Measurements from ENCODE around the gene SKI. TPM values are rescaled to one million over a fixed set of nuclear protein-coding genes. Genes with fewer than 3 reads are reported as not detected.

SKI gene
- total and polyA plus RNA-seq, 5 donors from 2014 or later: 0.25 to 218 (median 0.35) TPM

DNA sequence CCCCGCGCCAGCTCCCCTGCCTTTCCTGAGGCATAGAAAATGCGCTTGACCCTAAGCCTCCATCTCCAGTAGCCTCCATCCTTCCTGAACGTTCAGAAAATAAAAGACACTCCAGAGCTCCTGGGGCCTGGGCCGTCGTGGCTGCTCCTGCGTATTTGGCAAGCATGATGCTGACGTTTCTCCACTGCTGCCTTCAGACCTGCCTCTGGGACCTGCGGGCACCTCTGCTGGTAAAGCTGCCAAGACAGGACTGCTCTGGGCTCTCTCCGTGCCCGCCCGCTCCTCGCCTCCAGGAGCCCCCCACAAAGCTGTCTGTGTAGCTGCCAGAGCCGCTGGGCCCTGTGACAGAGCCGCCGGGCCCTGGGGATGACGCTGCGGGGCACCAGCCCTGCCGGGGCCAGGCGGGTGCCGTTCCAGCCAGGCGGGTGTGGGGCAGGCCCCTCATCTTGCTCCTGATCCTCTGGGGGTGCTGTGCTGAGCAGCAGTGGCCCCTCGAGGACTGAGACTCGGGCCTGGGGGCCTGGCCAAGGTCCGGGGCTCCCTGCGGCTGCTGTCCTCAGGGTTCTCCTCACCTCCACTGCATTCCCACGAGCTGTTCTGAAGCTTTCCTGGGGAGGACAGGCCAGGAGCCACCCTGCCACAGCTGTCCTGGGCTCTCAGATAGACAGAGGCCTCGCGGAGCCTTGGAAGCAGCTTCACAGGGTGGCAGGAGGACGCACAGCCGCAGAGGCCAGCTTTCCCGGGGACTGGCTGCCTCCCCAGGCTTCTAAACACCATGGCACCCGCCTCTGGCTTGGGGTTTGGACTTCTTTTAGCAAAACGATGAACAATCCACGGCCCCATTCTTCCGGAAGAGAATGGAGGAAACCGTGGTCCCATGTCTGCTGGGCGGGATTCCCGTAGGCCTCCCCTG is 115.2 kb downstream of the SKI start:
- DNase-seq (no peak), ATAC-seq (ENCODE audit: low read depth in 2 of 2) (no peak)
- no peaks in the 10 kb centered on the region for H3K36me3 Mint-ChIP-seq
- Histone ChIP-seq H3K36me3 (ENCODE audit: control insufficient read depth, insufficient read depth, low read length) (no peaks in the 10 kb centered on the region), H3K4me1 (ENCODE audit: control insufficient read depth, insufficient read depth, low read length, poor library complexity, severe bottlenecking) (no peaks in the 10 kb centered on the region), H3K4me3 (ENCODE audit: low read depth, low read length) (no peak overlapping the region), H3K27me3 (ENCODE audit: control insufficient read depth, insufficient read depth, low read length) (no peaks in the 10 kb centered on the region), H3K9me3 (ENCODE audit: control insufficient read depth in 2 of 2, low read length in 2 of 2) (no peaks in the 10 kb centered on the region), H3K27ac (ENCODE audit: insufficient read depth, low read length, poor library complexity, severe bottlenecking) (no peak overlapping the region)
- H3K27me3 Mint-ChIP-seq: no peaks in the 10 kb centered on the region
- no peak overlapping the region for H3K27ac Mint-ChIP-seq
- H3K4me1 Mint-ChIP-seq: no peaks in the 10 kb centered on the region
- H3K9me3 Mint-ChIP-seq: no peaks in the 10 kb centered on the region
- H3K4me3 Mint-ChIP-seq: no peak overlapping the region

DNA sequence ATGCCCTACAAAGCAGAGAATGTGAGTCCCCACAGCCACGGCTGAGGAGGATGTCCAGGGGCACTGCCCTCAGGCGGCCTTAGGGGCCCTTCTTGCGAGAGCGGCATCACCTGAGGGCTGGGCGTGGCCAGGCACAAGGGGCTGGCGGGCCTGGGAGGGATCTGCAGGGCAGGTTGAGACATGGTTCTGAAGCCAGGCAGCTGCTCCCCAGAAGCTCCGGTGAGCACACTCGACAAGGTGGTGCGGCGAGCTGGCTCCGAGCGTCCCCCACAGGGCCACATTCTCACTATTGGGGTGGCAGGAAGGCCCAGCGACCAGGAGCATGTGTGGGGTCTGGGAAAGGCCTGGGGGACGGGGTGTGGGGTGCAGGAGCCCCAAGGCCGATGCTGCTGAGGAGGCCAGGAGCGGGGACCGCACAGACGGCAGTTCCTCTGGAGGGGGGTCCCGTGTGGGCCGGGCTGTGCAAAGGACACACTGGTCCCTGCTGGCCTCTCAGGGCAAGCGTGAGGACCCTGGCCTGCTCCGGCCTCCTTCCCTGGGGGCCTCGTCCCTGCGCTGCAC is 116.1 kb downstream of the SKI start:
- Histone ChIP-seq H3K9me3 (ENCODE audit: control insufficient read depth in 2 of 2, low read length in 2 of 2) (no peaks in the 10 kb centered on the region), H3K36me3 (ENCODE audit: control insufficient read depth, insufficient read depth, low read length) (no peaks in the 10 kb centered on the region), H3K4me1 (ENCODE audit: control insufficient read depth, insufficient read depth, low read length, poor library complexity, severe bottlenecking) (no peaks in the 10 kb centered on the region), H3K4me3 (ENCODE audit: low read depth, low read length) (no peak overlapping the region), H3K27me3 (ENCODE audit: control insufficient read depth, insufficient read depth, low read length) (no peaks in the 10 kb centered on the region), H3K27ac (ENCODE audit: insufficient read depth, low read length, poor library complexity, severe bottlenecking) (no peak overlapping the region)
- DNase-seq (no peak), ATAC-seq (ENCODE audit: low read depth in 2 of 2) (no peak)
- Mint-ChIP-seq H3K4me1 (no peaks in the 10 kb centered on the region), H3K9me3 (no peaks in the 10 kb centered on the region), H3K4me3 (no peak overlapping the region), H3K27me3 (no peaks in the 10 kb centered on the region), H3K36me3 (no peaks in the 10 kb centered on the region), H3K27ac (no peak overlapping the region)

DNA sequence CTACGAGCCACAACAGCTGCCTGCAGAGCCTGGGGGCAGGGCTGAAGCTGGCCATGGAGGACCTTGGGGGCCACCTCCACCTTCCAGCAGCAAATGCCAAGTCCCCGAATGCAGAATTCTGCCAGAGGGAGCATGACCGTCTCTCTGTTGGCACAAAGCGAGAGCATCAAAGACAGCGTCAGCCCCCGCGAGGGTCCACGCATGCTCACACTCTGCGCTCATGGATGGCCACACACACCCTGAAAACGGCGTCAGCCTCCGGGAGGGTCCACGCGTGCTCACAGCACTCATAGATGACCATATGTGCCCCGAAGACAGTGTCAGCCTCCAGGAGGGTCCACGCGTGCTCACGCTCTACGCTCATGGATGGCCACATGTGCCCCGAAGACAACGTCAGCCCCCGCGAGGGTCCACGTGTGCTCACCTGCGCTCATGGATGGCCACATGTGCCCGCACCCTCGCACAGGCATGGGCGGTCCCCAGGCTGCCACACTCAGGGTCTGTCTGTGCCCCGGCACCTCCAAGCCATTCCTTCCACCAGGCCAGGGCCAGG is 116.7 kb downstream of the SKI start:
- no peaks in the 10 kb centered on the region for H3K36me3 Mint-ChIP-seq
- ATAC-seq (ENCODE audit: low read depth in 2 of 2) (no peak), DNase-seq (no peak)
- H3K27me3 Mint-ChIP-seq: no peaks in the 10 kb centered on the region
- no peak overlapping the region for H3K4me3 Mint-ChIP-seq
- Histone ChIP-seq H3K27me3 (ENCODE audit: control insufficient read depth, insufficient read depth, low read length) (no peaks in the 10 kb centered on the region), H3K4me3 (ENCODE audit: low read depth, low read length) (no peak overlapping the region), H3K9me3 (ENCODE audit: control insufficient read depth in 2 of 2, low read length in 2 of 2) (no peaks in the 10 kb centered on the region), H3K36me3 (ENCODE audit: control insufficient read depth, insufficient read depth, low read length) (no peaks in the 10 kb centered on the region), H3K4me1 (ENCODE audit: control insufficient read depth, insufficient read depth, low read length, poor library complexity, severe bottlenecking) (no peaks in the 10 kb centered on the region), H3K27ac (ENCODE audit: insufficient read depth, low read length, poor library complexity, severe bottlenecking) (no peak overlapping the region)
- no peak overlapping the region for H3K27ac Mint-ChIP-seq
- no peaks in the 10 kb centered on the region for H3K4me1 Mint-ChIP-seq
- H3K9me3 Mint-ChIP-seq: no peaks in the 10 kb centered on the region

DNA sequence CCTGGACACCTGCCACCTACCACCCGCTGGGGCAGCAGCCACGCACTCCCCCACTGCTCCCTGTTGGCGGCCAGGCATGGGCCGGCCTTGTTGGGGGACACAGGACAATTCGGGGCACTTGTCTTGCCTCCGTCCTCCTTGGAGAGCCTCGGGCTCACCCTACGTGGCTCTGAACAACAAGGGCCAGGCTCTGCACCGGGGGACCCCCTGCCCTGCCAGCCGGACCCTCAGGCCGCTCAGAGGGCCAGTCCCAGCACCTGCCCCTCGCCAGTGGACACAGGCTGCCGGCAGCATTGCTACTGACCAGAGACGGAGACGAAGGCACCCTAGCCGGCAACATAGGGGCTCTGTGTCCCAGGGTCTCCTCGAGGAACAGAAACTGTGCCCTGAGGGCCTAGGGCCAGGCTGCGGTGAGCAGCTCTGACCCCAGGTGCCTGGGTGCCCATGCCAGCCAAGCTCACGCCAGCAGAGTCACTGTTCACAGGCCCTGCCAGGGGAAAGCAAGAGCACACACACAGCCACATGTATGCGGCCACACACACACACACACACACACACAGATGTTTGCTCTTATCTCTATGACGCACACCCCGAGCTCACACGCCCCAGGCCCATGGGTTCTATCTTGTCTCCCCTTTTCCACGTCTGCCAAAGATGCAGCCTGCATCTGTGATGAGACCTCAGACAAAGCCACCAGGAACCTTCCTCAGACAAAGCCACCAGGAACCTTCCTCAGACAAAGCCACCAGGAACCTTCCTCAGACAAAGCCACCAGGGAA is 117.4 kb downstream of the SKI start:
- Mint-ChIP-seq H3K27ac (no peak overlapping the region), H3K4me3 (no peak overlapping the region), H3K27me3 (no peaks in the 10 kb centered on the region), H3K36me3 (no peaks in the 10 kb centered on the region), H3K9me3 (no peaks in the 10 kb centered on the region), H3K4me1 (no peaks in the 10 kb centered on the region)
- H3K27ac ChIP-seq (ENCODE audit: insufficient read depth, low read length, poor library complexity, severe bottlenecking): no peak overlapping the region
- DNase-seq: no peak
- H3K36me3 ChIP-seq (ENCODE audit: control insufficient read depth, insufficient read depth, low read length): no peaks in the 10 kb centered on the region
- H3K4me1 ChIP-seq (ENCODE audit: control insufficient read depth, insufficient read depth, low read length, poor library complexity, severe bottlenecking): no peaks in the 10 kb centered on the region
- H3K4me3 ChIP-seq (ENCODE audit: low read depth, low read length): no peak overlapping the region
- H3K27me3 ChIP-seq (ENCODE audit: control insufficient read depth, insufficient read depth, low read length): no peaks in the 10 kb centered on the region
- H3K9me3 ChIP-seq (ENCODE audit: control insufficient read depth in 2 of 2, low read length in 2 of 2): no peaks in the 10 kb centered on the region
- no peak for ATAC-seq (ENCODE audit: low read depth in 2 of 2)

DNA sequence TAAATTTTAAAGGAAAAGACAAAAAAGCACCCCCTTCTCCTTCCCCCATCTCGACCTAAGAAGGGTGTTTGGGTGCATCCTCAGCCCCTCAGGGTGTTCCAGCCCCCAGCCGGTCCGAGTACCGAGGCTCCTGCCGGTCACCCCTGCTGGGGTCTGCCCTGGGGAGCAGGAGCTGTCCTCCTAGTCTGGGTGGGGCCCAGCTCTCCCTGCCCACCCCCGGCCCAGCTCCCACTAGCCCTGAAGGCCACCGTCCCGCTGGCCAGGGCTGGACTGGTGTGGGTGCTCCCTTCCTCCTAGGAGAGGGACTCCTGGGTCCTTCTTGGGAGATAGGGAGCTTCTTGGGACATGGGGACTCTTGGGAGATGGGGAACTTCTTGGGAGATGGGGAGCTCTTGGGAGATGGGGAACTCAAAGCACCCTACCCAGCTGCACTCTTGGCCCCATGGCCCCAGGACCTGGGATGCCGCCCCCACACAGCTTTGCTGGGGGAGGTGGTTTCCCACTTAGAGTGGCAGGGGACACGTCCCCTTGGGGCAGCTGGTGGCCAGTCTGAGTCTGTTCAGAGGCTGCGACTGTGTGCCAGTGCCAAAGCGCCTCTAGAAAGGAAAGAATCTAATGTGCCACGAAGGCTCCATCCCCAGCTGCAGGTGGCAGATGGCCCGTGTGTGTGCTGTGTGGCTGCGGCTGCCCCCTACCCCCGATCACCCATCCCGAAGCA is 118.7 kb downstream of the SKI start:
- H3K9me3 ChIP-seq (ENCODE audit: control insufficient read depth in 2 of 2, low read length in 2 of 2): no peaks in the 10 kb centered on the region
- Mint-ChIP-seq H3K9me3 (no peaks in the 10 kb centered on the region), H3K27me3 (no peaks in the 10 kb centered on the region), H3K27ac (no peak overlapping the region), H3K4me1 (no peaks in the 10 kb centered on the region), H3K4me3 (no peak overlapping the region), H3K36me3 (no peaks in the 10 kb centered on the region)
- ATAC-seq (ENCODE audit: low read depth in 2 of 2) (no peak), DNase-seq (no peak)
- H3K4me3 ChIP-seq (ENCODE audit: low read depth, low read length): no peak overlapping the region
- H3K27me3 ChIP-seq (ENCODE audit: control insufficient read depth, insufficient read depth, low read length): no peaks in the 10 kb centered on the region
- H3K27ac ChIP-seq (ENCODE audit: insufficient read depth, low read length, poor library complexity, severe bottlenecking): no peak overlapping the region
- no peaks in the 10 kb centered on the region for H3K4me1 ChIP-seq (ENCODE audit: control insufficient read depth, insufficient read depth, low read length, poor library complexity, severe bottlenecking)
- no peaks in the 10 kb centered on the region for H3K36me3 ChIP-seq (ENCODE audit: control insufficient read depth, insufficient read depth, low read length)

DNA sequence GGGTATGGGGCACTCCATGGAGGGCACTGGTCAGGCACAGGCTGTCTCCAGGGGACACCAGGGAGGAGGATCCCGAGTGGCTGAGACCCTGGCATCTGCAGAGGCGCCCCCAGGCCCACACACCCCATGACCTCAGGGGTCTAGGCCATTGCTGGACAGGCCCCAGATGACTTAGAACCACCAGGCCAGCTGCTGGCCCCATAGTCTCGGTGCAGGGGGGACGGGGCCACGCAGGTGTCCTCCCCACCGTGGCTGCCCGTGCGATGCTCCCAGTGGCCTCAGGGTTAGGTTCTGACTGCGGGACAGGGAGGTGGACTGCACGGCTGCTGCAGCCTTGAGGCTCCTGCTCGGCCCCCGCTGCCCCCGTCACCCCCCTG is 119.3 kb downstream of the SKI start:
- no peaks in the 10 kb centered on the region for H3K4me1 ChIP-seq (ENCODE audit: control insufficient read depth, insufficient read depth, low read length, poor library complexity, severe bottlenecking)
- Mint-ChIP-seq H3K4me3 (no peak overlapping the region), H3K27ac (no peak overlapping the region), H3K27me3 (peaks cover 4% of the 10 kb centered on the region), H3K36me3 (no peaks in the 10 kb centered on the region), H3K4me1 (no peaks in the 10 kb centered on the region), H3K9me3 (no peaks in the 10 kb centered on the region)
- no peaks in the 10 kb centered on the region for H3K36me3 ChIP-seq (ENCODE audit: control insufficient read depth, insufficient read depth, low read length)
- no peak for DNase-seq
- H3K9me3 ChIP-seq (ENCODE audit: control insufficient read depth in 2 of 2, low read length in 2 of 2): no peaks in the 10 kb centered on the region
- no peaks in the 10 kb centered on the region for H3K27me3 ChIP-seq (ENCODE audit: control insufficient read depth, insufficient read depth, low read length)
- no peak overlapping the region for H3K27ac ChIP-seq (ENCODE audit: insufficient read depth, low read length, poor library complexity, severe bottlenecking)
- H3K4me3 ChIP-seq (ENCODE audit: low read depth, low read length): no peak overlapping the region
- ATAC-seq (ENCODE audit: low read depth in 2 of 2): no peak

DNA sequence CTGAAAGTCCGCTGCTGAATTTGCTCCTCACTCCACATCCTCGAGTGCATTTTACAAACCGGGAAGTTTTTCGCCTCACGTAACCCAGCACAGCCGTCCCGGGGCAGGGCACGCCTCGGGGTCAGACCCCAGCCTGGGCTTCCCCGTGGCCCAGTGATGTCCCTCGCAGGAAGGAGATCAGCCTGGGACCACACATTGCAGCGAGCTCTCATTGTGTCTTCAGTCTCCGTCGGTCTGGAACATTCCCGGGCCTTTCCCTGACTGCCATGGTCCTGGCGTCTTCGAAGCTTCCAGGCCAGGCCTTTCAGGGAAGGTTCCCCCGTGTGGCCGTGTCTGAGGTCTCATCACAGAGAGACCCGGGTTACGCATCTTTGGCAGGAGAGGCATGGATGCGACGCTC is 119.8 kb downstream of the SKI start:
- no peaks in the 10 kb centered on the region for H3K36me3 Mint-ChIP-seq
- no peaks in the 10 kb centered on the region for H3K4me1 Mint-ChIP-seq
- DNase-seq (no peak), ATAC-seq (ENCODE audit: low read depth in 2 of 2) (no peak)
- H3K27me3 Mint-ChIP-seq: peaks cover 5% of the 10 kb centered on the region
- no peak overlapping the region for H3K4me3 ChIP-seq (ENCODE audit: low read depth, low read length)
- H3K36me3 ChIP-seq (ENCODE audit: control insufficient read depth, insufficient read depth, low read length): no peaks in the 10 kb centered on the region
- H3K9me3 Mint-ChIP-seq: no peaks in the 10 kb centered on the region
- H3K4me3 Mint-ChIP-seq: no peak overlapping the region
- H3K4me1 ChIP-seq (ENCODE audit: control insufficient read depth, insufficient read depth, low read length, poor library complexity, severe bottlenecking): no peaks in the 10 kb centered on the region
- H3K27me3 ChIP-seq (ENCODE audit: control insufficient read depth, insufficient read depth, low read length): no peaks in the 10 kb centered on the region
- H3K9me3 ChIP-seq (ENCODE audit: control insufficient read depth in 2 of 2, low read length in 2 of 2): no peaks in the 10 kb centered on the region
- H3K27ac ChIP-seq (ENCODE audit: insufficient read depth, low read length, poor library complexity, severe bottlenecking): no peak overlapping the region
- no peak overlapping the region for H3K27ac Mint-ChIP-seq
